HepG2 (cell line): ENCODE data around the gene TIMM10.

ENCODE experiments used
- ATF6 ChIP-seq: sonication (generic); formaldehyde crosslinking; conservative IDR thresholded peaks from 2 replicates; pipeline ENCODE4 v1.4.0; 2020; ENCODE audit warnings: missing genetic modification reagents
- BCL3 ChIP-seq: sonication (generic); formaldehyde crosslinking; IDR thresholded peaks from 2 replicates; pipeline ENCODE4 v1.5.1; 2020; ENCODE audit warnings: mild to moderate bottlenecking, missing genetic modification reagents, moderate library complexity
- CBFB ChIP-seq: sonication (generic); formaldehyde crosslinking; IDR thresholded peaks from 2 replicates; pipeline ENCODE4 v1.4.0; 2020; ENCODE audit warnings: missing genetic modification reagents
- GMEB1 ChIP-seq: sonication (generic); formaldehyde crosslinking; IDR thresholded peaks from 2 replicates; pipeline ENCODE4 v1.5.1; 2020; ENCODE audit warnings: missing genetic modification reagents, mild to moderate bottlenecking, borderline replicate concordance
- HOXA7 ChIP-seq: sonication (generic); formaldehyde crosslinking; IDR thresholded peaks from 2 replicates; pipeline ENCODE4 v1.8.1; 2022; ENCODE audit warnings: mild to moderate bottlenecking, missing genetic modification reagents, moderate library complexity
- MYC ChIP-seq: sonication (generic); formaldehyde crosslinking; IDR thresholded peaks from 2 replicates; pipeline ENCODE4 v1.9.0; 2021; ENCODE audit warnings: missing genetic modification reagents, borderline replicate concordance
- NPAS2 ChIP-seq: sonication (generic); formaldehyde crosslinking; IDR thresholded peaks from 2 replicates; pipeline ENCODE4 v1.8.0; 2022; ENCODE audit warnings: mild to moderate bottlenecking, missing genetic modification reagents, borderline replicate concordance
- POLR2A ChIP-seq, 2 experiments: IDR thresholded peaks; 2 replicates each; pipeline ENCODE4 v1.6.1; 2011; ENCODE audit warnings: low read depth in 2 of 2, low read length in 2 of 2, mild to moderate bottlenecking in 1 of 2, moderate library complexity in 1 of 2; ENCODE audit not compliant: insufficient read depth in 1 of 2
- REST ChIP-seq, 2 experiments: IDR thresholded peaks; 2 replicates each; pipeline ENCODE4 v1.6.1; 2011 to 2012; ENCODE audit warnings: low read length in 2 of 2, borderline replicate concordance in 1 of 2, low read depth in 1 of 2, mild to moderate bottlenecking in 1 of 2, moderate library complexity in 1 of 2
- TFDP1 ChIP-seq: IDR thresholded peaks from 2 replicates; pipeline ENCODE4 v1.6.1; 2016; ENCODE audit warnings: missing compliant biosample characterization, missing genetic modification reagents, borderline replicate concordance
- ZNF274 ChIP-seq: sonication (generic); formaldehyde crosslinking; IDR thresholded peaks from 2 replicates; pipeline ENCODE4 v1.5.1; 2020; ENCODE audit warnings: mild to moderate bottlenecking, missing genetic modification reagents

GRCh38 chr11:57511741-57512430, 18.7 kb downstream of the TIMM10 start:
- TF ChIP-seq POLR2A (IDR thresholded peaks at IDR 0.05; ENCODE audit: insufficient read depth in 1 of 2, low read depth in 2 of 2, low read length in 2 of 2) (no peak), NPAS2 (CRISPR knock-in tag) (no peak), MYC (CRISPR knock-in tag) (no peak), ATF6 (CRISPR knock-in tag) (no peak), CBFB (CRISPR knock-in tag) (no peak), BCL3 (CRISPR knock-in tag) (no peak), GMEB1 (CRISPR knock-in tag) (no peak), TFDP1 (no peak), REST (IDR thresholded peaks at IDR 0.05; ENCODE audit: borderline replicate concordance in 1 of 2, low read depth in 1 of 2, low read length in 2 of 2) (no peak), HOXA7 (CRISPR knock-in tag) (no peak), ZNF274 (CRISPR knock-in tag) (no peak)
